T-cell (primary cell): ENCODE measurements around the gene SELPLG. TPM values are rescaled to one million over a fixed set of nuclear protein-coding genes. Genes with fewer than 3 reads are reported as not detected.

ENCODE experiments used
- ATAC-seq, 4 experiments: fragments of 200-7000 bp in 3 of 4; fragments of 150-1000 bp in 1 of 4; cut with Tn5 transposase; replicated peaks in 1 of 4; 1 replicate in 3 of 4; 2 replicates in 1 of 4; pipeline ENCODE4 v1.10.0; 2021; ENCODE audit warnings: moderate library complexity in 3 of 4, mild to moderate bottlenecking in 2 of 4, moderate number of reproducible peaks in 1 of 4
- CTCF ChIA-PET, 2 donors: fragments of 300-600 bp; sonication (Branson Sonifier 250); formaldehyde crosslinking; loops; one replicate each; lab custom pipeline; 2022; ENCODE audit warnings: antibody characterized with exemption in 2 of 2; lab: Charles Lee
- POLR2A ChIA-PET, 2 donors: fragments of 300-600 bp; sonication (Branson Sonifier 250); formaldehyde crosslinking; loops; one replicate each; lab custom pipeline; 2022; ENCODE audit warnings: antibody characterized with exemption in 2 of 2; lab: Charles Lee
- DNase-seq, 35 experiments: peaks; one replicate each; pipeline versions ENCODE4 v3.0.0 to v3.0.0-alpha.2; 2013 to 2023
- H3K27ac ChIP-seq: one replicate; pipeline ENCODE4 v1.5.1; 2013; ENCODE audit warnings: low read length
- H3K27me3 ChIP-seq, 2 experiments: replicated peaks in 1 of 2; 1 replicate in 1 of 2; 2 replicates in 1 of 2; pipeline versions ENCODE4 v1.6.1 to v1.7.0; 2013; ENCODE audit warnings: low read length in 1 of 2, mixed read lengths in 1 of 2; ENCODE audit not compliant: control insufficient read depth in 2 of 2, insufficient read depth in 2 of 2; ENCODE audit errors: extremely low read depth in 1 of 2
- H3K36me3 ChIP-seq, 2 donors: 1 replicate in 1 of 2; 2 replicates in 1 of 2; pipeline versions ENCODE4 v1.6.1 to v1.7.0; 2013; ENCODE audit warnings: low read length in 1 of 2; ENCODE audit not compliant: control insufficient read depth in 2 of 2, insufficient read depth in 1 of 2; ENCODE audit errors: extremely low read depth in 1 of 2
- H3K4me1 ChIP-seq, 2 experiments: 1 replicate in 1 of 2; 2 replicates in 1 of 2; pipeline versions ENCODE4 v1.6.1 to v1.7.0; 2013; ENCODE audit warnings: low read length in 2 of 2, mixed read lengths in 1 of 2; ENCODE audit not compliant: insufficient read depth in 2 of 2, control insufficient read depth in 1 of 2; ENCODE audit errors: extremely low read depth in 1 of 2
- H3K4me3 ChIP-seq, 2 donors: 1 replicate in 1 of 2; 2 replicates in 1 of 2; pipeline versions ENCODE4 v1.5.1 to v1.7.0; 2013; ENCODE audit warnings: mild to moderate bottlenecking in 2 of 2, low read length in 1 of 2, moderate library complexity in 1 of 2; ENCODE audit not compliant: control insufficient read depth in 1 of 2; ENCODE audit errors: extremely low read depth in 1 of 2
- H3K9me3 ChIP-seq: 2 replicates; pipeline ENCODE4 v1.7.0; 2013
- H3K27ac Mint-ChIP-seq, 2 donors: one replicate each; pipeline ENCODE4 v1.8.0; 2020 to 2021; ENCODE audit warnings: mild to moderate bottlenecking in 2 of 2, mixed read lengths in 2 of 2
- H3K27me3 Mint-ChIP-seq, 2 donors: one replicate each; pipeline ENCODE4 v1.8.0; 2021 to 2022; ENCODE audit warnings: mixed read lengths in 2 of 2
- H3K36me3 Mint-ChIP-seq: one replicate; pipeline ENCODE4 v1.8.0; 2021; ENCODE audit warnings: mixed read lengths
- H3K4me1 Mint-ChIP-seq, 3 donors: one replicate each; pipeline ENCODE4 v1.8.0; 2020 to 2022; ENCODE audit warnings: mixed read lengths in 3 of 3, mild to moderate bottlenecking in 1 of 3
- H3K4me3 Mint-ChIP-seq, 3 donors: one replicate each; pipeline ENCODE4 v1.8.0; 2020 to 2022; ENCODE audit warnings: mild to moderate bottlenecking in 3 of 3, mixed read lengths in 3 of 3, moderate library complexity in 3 of 3
- H3K9me3 Mint-ChIP-seq, 3 donors: one replicate each; pipeline ENCODE4 v1.8.0; 2020 to 2022; ENCODE audit warnings: mixed read lengths in 3 of 3
- WGBS: methylation state at CpG from one replicate; pipeline ENCODE4 v1.1.5; 2013; ENCODE audit warnings: missing lambda C conversion rate; ENCODE audit not compliant: insufficient coverage; 5-methylcytosine and 5-hydroxymethylcytosine counted together
- total RNA-seq, 35 experiments: library from RNA in 6 of 35; stranded (reverse) in 6 of 35; fragments of 120-200 nt in 1 of 35; gene quantifications; one replicate each; pipeline versions ENCODE4 v1.2.1 to v1.2.4 and lab custom pipeline; 2013 to 2026

The SELPLG gene
- total RNA-seq, 5 donors from 2014 or later (not counting 1 experiment from before 2014, with no cell fraction given): 102 to 220 (median 215) TPM

- DNase-seq (no peak), ATAC-seq (no peak)
- Histone ChIP-seq H3K36me3 (peaks cover 18 to 64% of the 10 kb centered on the region in 2 donors), H3K4me3 (peak overlapping the region; percentile 2 to 94), H3K27me3 (no peaks in the 10 kb centered on the region), H3K4me1 (peaks cover 31 to 96% of the 10 kb centered on the region in 2 experiments), H3K9me3 (no peaks in the 10 kb centered on the region), H3K27ac (peak overlapping the region; percentile 94)
- Mint-ChIP-seq H3K4me1 (peaks cover 75 to 89% (median 81%) of the 10 kb centered on the region in 3 donors), H3K9me3 (no peaks in the 10 kb centered on the region), H3K4me3 (peak overlapping the region; percentile 39 to 100 (median 56)), H3K27ac (peak overlapping the region; percentile 81 to 86), H3K36me3 (peaks cover 58% of the 10 kb centered on the region), H3K27me3 (no peaks in the 10 kb centered on the region)
- WGBS: 68% methylated on average over 6 of the region's 8 CpGs
- POLR2A ChIA-PET: interaction anchor here in 1 of 2 donors (0.6 to 0.8 kb wide), 2 partner anchors 10 to 60 kb away, joined by 3 read pairs; no protein-coding TSS in a partner anchor
- CTCF ChIA-PET: interaction anchor here (0.5 to 10.2 kb wide), 9 partner anchors 9 to 637 kb away, joined by 3 to 112 read pairs (median 5); no protein-coding TSS in a partner anchor
Observed at GRCh38 chr12:108627134-108627920, 6.4 kb downstream of the SELPLG start.

- H3K27ac Mint-ChIP-seq: peak overlapping the region; percentile 62 to 70
- DNase-seq (no peak), ATAC-seq (no peak)
- WGBS: 92% methylated on average over 2 of the region's 3 CpGs
- Histone ChIP-seq H3K36me3 (peaks cover 26 to 78% of the 10 kb centered on the region in 2 donors), H3K27me3 (no peaks in the 10 kb centered on the region), H3K4me3 (no peak overlapping the region), H3K27ac (no peak overlapping the region), H3K9me3 (no peaks in the 10 kb centered on the region), H3K4me1 (peaks cover 25 to 86% of the 10 kb centered on the region in 2 experiments)
- H3K4me1 Mint-ChIP-seq: peaks cover 71 to 89% (median 75%) of the 10 kb centered on the region in 3 donors
- no peaks in the 10 kb centered on the region for H3K27me3 Mint-ChIP-seq
- ChIA-PET POLR2A (no interaction called here), CTCF (interaction anchor here in 1 of 2 donors (0.7 kb wide), 1 partner anchor 230 kb away, joined by 5 read pairs; no protein-coding TSS in a partner anchor)
- H3K9me3 Mint-ChIP-seq: no peaks in the 10 kb centered on the region
- H3K36me3 Mint-ChIP-seq: peaks cover 61% of the 10 kb centered on the region
- H3K4me3 Mint-ChIP-seq: peak overlapping the region in 1 of 3 donors; percentile 44
Observed at GRCh38 chr12:108625228-108625627, 8.5 kb downstream of the SELPLG start.

GRCh38 chr12:108623577-108623976, 10.1 kb downstream of the SELPLG start:
- peaks cover 29 to 80% of the 10 kb centered on the region in 2 donors for H3K36me3 ChIP-seq
- peaks cover 70 to 90% (median 75%) of the 10 kb centered on the region in 3 donors for H3K4me1 Mint-ChIP-seq
- H3K4me1 ChIP-seq: peaks cover 19 to 76% of the 10 kb centered on the region in 2 experiments

GRCh38 chr12:108622921-108623514, 10.7 kb downstream of the SELPLG start:
- no peaks in the 10 kb centered on the region for H3K9me3 Mint-ChIP-seq
- Histone ChIP-seq H3K27ac (peak overlapping the region; percentile 78), H3K4me1 (peaks cover 19 to 76% of the 10 kb centered on the region in 2 experiments), H3K36me3 (peaks cover 29 to 79% of the 10 kb centered on the region in 2 donors), H3K9me3 (no peaks in the 10 kb centered on the region), H3K4me3 (no peak overlapping the region), H3K27me3 (no peaks in the 10 kb centered on the region)
- WGBS: 97% methylated on average over 12 of the region's 14 CpGs
- DNase-seq: no peak
- ChIA-PET POLR2A (interaction anchor here in 1 of 2 donors (0.6 kb wide), 1 partner anchor 14 kb away, joined by 7 read pairs; no protein-coding TSS in a partner anchor), CTCF (interaction anchor here in 1 of 2 donors (1.1 kb wide), 1 partner anchor 56 kb away, joined by 3 read pairs; no protein-coding TSS in a partner anchor)
- H3K4me1 Mint-ChIP-seq: peaks cover 71 to 90% (median 75%) of the 10 kb centered on the region in 3 donors
- H3K36me3 Mint-ChIP-seq: peaks cover 54% of the 10 kb centered on the region
- no peaks in the 10 kb centered on the region for H3K27me3 Mint-ChIP-seq
- H3K27ac Mint-ChIP-seq: peak overlapping the region; percentile 82 to 90
- ATAC-seq: no peak
- H3K4me3 Mint-ChIP-seq: peak overlapping the region in 1 of 3 donors; percentile 57

More at GRCh38 chr12:108623577-108623976, 10.1 kb downstream of the SELPLG start:
- Mint-ChIP-seq H3K36me3 (peaks cover 58% of the 10 kb centered on the region), H3K27ac (peak overlapping the region in 1 of 2 donors; percentile 82), H3K9me3 (no peaks in the 10 kb centered on the region), H3K4me3 (no peak overlapping the region), H3K27me3 (no peaks in the 10 kb centered on the region)
- H3K9me3 ChIP-seq: no peaks in the 10 kb centered on the region
- 95% methylated on average over 6 of the region's 8 CpGs for WGBS
- no peak overlapping the region for H3K4me3 ChIP-seq
- H3K27ac ChIP-seq: peak overlapping the region; percentile 78
- CTCF ChIA-PET: no interaction called here
- ATAC-seq: no peak
- no peaks in the 10 kb centered on the region for H3K27me3 ChIP-seq
- no peak for DNase-seq
- POLR2A ChIA-PET: interaction anchor here in 1 of 2 donors (0.6 kb wide), 1 partner anchor 27 kb away, joined by 4 read pairs; no protein-coding TSS in a partner anchor

GRCh38 chr12:108622421-108622820, 11.3 kb downstream of the SELPLG start:
- H3K4me3 Mint-ChIP-seq: peak overlapping the region in 1 of 3 donors; percentile 57
- WGBS: 81% methylated on average over 2 of the region's 4 CpGs
- peak overlapping the region; percentile 78 for H3K27ac ChIP-seq

More at GRCh38 chr12:108622421-108622820, 11.3 kb downstream of the SELPLG start:
- H3K9me3 Mint-ChIP-seq: no peaks in the 10 kb centered on the region
- no peaks in the 10 kb centered on the region for H3K27me3 Mint-ChIP-seq
- H3K27ac Mint-ChIP-seq: peak overlapping the region; percentile 82 to 90
- CTCF ChIA-PET: interaction anchor here (0.7 to 1.1 kb wide), 2 partner anchors 56 to 102 kb away, joined by 3 read pairs; no protein-coding TSS in a partner anchor
- H3K27me3 ChIP-seq: no peaks in the 10 kb centered on the region
- POLR2A ChIA-PET: interaction anchor here in 1 of 2 donors (0.6 kb wide), 1 partner anchor 14 kb away, joined by 7 read pairs; no protein-coding TSS in a partner anchor
- ATAC-seq: peak in 1 of 4 experiments; percentile 32
- peaks cover 53% of the 10 kb centered on the region for H3K36me3 Mint-ChIP-seq
- peak in 1 of 35 experiments; percentile 46 for DNase-seq
- H3K36me3 ChIP-seq: peaks cover 29 to 73% of the 10 kb centered on the region in 2 donors
- H3K4me3 ChIP-seq: no peak overlapping the region
- H3K9me3 ChIP-seq: no peaks in the 10 kb centered on the region
- peaks cover 19 to 76% of the 10 kb centered on the region in 2 experiments for H3K4me1 ChIP-seq
- peaks cover 72 to 91% (median 76%) of the 10 kb centered on the region in 3 donors for H3K4me1 Mint-ChIP-seq
